Activated T-cell treated with anti-CD3 and anti-CD28 coated beads, Interleukin-2, amount 50 U/mL, for 4 hours (primary cell): ENCODE results near the gene OR10D3. TPM values are rescaled to one million over a fixed set of nuclear protein-coding genes. Genes with fewer than 3 reads are reported as not detected.

Source experiments
- ATAC-seq, 2 donors: fragments of 200-7000 bp; cut with Tn5 transposase; one replicate each; pipeline ENCODE4 v1.10.0; 2021
- DNase-seq: peaks from one replicate; pipeline ENCODE4 v3.0.0-alpha.2; 2020
- H3K27me3 Mint-ChIP-seq: one replicate; pipeline ENCODE4 v1.8.0; 2021; ENCODE audit warnings: low read depth, mixed read lengths
- H3K36me3 Mint-ChIP-seq: one replicate; pipeline ENCODE4 v1.8.0; 2022; ENCODE audit warnings: mixed read lengths; ENCODE audit not compliant: insufficient read depth
- H3K4me1 Mint-ChIP-seq: one replicate; pipeline ENCODE4 v1.8.0; 2021; ENCODE audit warnings: low read depth, mixed read lengths
- H3K4me3 Mint-ChIP-seq: one replicate; pipeline ENCODE4 v1.8.0; 2021; ENCODE audit warnings: mild to moderate bottlenecking, moderate library complexity, mixed read lengths
- H3K9me3 Mint-ChIP-seq: one replicate; pipeline ENCODE4 v1.8.0; 2021; ENCODE audit warnings: mixed read lengths
- total RNA-seq, 3 donors: library from RNA; stranded (reverse); gene quantifications; one replicate each; pipeline ENCODE4 v1.2.1, GENCODE V29; 2021

OR10D3 gene
- total RNA-seq, 3 donors from 2014 or later = not detected

DNA sequence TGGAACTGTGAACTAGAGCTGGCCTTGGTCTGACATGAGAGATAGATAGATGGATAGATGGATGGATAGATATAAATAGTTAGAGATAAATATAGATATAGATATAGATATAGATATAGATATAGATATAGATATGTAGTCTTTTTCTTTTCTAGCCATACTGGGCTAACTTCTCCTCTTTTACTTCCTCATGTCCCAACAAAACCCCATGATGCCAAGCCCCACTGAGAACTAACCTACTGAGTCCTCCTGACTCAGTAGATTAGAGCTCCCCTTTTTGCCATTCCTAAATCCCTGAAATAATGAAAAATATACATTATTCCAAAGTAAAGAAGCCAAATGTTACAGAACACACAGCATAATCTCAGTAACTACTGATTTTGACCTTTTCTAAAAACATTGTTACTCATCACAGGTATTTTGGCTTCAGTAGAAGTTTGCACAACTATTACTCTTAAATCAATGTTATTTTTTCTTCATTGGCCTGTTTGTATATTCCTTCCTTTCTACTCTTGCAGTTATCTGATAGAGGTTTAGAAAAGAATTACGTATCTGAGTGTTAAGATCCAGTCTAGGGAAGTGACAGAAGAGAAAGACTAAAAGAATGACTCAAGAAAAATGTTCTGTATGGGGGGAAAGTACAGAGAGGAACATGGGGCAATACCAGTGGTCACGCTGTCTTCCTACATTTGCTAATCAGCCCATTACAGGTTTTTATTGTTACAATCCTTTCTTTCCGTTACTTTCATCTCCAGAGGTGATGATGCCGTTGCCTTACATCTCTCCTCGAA lies 6.0 kb upstream of the OR10D3 start:
- DNase-seq (no peak), ATAC-seq (no peak)
- Mint-ChIP-seq H3K4me1 (no peaks in the 10 kb centered on the region), H3K4me3 (no peak overlapping the region), H3K27me3 (no peaks in the 10 kb centered on the region), H3K9me3 (no peaks in the 10 kb centered on the region), H3K36me3 (no peaks in the 10 kb centered on the region)

DNA sequence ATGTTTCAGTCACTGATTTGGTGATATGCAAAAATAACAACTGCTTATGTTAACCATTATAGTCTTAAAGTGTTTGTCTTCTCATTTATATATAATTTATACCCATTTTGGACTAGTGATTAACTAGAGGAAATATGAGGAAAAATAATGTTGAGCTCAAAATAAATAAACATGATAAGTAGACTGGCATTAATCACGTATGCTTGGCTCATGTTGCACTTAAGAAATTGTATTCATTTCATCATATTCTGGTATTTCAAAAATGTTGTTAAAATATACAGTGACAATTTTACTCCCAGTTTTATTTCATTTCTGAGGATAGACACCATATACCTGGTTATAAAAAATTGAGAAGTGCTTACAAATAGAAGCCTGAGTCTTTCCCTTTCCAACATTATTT lies 3.8 kb upstream of the OR10D3 start:
- ATAC-seq (no peak), DNase-seq (no peak)
- no peaks in the 10 kb centered on the region for H3K27me3 Mint-ChIP-seq
- H3K4me3 Mint-ChIP-seq = no peak overlapping the region
- H3K36me3 Mint-ChIP-seq = no peaks in the 10 kb centered on the region
- H3K4me1 Mint-ChIP-seq = no peaks in the 10 kb centered on the region
- H3K9me3 Mint-ChIP-seq = no peaks in the 10 kb centered on the region

DNA sequence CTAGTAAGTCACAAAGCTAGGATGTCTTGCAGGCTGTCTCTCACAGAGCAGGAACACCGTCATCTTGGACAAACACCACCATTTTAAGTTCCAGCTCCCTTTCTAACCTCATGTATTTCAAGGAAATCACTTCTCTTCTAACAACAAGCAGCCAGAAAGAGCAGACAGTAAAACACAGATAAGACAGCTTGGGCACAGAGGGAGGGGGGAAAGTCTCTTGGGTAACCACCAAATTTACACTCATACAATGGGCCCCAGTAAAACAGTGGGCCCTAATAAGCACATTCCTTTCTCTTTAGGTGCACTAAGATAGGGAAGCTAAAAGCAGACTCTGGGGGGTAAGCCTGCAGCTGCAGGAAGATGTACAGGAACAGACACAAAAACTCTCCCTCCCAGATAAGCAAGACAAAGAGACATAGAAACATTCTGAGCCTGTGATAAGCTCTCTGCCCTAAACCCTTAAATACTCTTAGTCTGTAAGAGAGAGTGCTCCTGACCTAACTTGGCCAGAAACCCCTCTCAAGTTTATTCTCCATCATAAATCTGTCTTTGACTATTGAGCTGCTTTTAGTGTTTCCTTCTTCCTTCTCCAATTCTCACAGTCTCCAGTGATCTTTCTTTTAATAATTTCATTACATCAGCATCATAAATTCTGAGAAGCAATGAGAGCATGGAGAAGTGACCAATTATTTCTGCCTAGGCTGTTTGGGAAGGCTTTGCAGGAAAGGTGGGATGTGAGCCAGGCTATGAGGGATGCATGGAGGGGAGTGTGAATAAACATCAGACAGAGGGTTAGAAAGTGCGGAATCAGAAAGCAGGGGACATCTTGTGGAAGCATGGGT lies 7.4 kb downstream of the OR10D3 start:
- H3K36me3 Mint-ChIP-seq = no peaks in the 10 kb centered on the region
- no peaks in the 10 kb centered on the region for H3K9me3 Mint-ChIP-seq
- peaks cover 12% of the 10 kb centered on the region for H3K27me3 Mint-ChIP-seq
- no peaks in the 10 kb centered on the region for H3K4me1 Mint-ChIP-seq
- H3K4me3 Mint-ChIP-seq = no peak overlapping the region
- no peak for ATAC-seq
- DNase-seq = no peak

DNA sequence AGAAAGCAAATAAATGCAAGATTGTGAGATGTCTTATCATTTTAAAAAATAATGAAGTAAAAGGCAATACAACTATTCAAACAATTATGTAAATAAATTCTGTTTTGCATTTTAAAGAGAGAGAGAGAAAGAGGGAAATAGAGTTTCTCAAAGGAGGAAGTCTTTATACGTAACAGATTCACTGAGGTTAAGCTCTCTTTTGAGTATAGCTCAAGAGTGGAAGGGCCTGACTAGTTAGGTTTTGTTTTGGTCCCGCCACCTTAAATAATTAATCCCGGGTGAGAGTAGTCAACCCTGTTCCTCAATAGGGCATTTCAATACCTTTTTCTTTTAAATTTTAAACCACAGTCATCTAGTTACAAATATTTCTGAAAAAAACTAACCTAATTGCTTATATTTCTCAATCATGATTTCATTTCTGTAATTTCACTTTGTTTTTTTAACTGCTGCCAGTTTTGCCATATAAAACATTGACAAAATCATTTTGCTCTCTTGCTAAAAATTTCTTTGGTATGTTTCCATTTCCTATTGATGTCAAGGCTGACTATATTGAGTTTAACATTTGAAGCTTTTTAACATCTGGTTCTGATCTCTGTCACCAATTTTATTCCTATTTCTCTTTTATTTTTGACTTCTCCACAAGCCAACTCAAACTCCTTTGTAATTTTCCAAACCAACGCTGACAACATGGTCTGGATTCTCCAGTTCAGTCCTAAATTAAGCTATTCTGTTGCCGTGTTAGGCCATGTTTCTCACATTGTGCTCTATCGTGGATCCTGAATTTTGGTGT lies 10.3 kb downstream of the OR10D3 start:
- DNase-seq (no peak), ATAC-seq (no peak)
- H3K4me1 Mint-ChIP-seq = no peaks in the 10 kb centered on the region
- peaks cover 12% of the 10 kb centered on the region for H3K27me3 Mint-ChIP-seq
- no peak overlapping the region for H3K4me3 Mint-ChIP-seq
- H3K36me3 Mint-ChIP-seq = no peaks in the 10 kb centered on the region
- no peaks in the 10 kb centered on the region for H3K9me3 Mint-ChIP-seq

- Mint-ChIP-seq H3K36me3 (no peaks in the 10 kb centered on the region), H3K4me3 (no peak overlapping the region), H3K9me3 (no peaks in the 10 kb centered on the region), H3K27me3 (peaks cover 9% of the 10 kb centered on the region), H3K4me1 (no peaks in the 10 kb centered on the region)
- ATAC-seq = no peak
- no peak for DNase-seq
Measured at GRCh38 chr11:124194293-124195188, 11.4 kb downstream of the OR10D3 start.

GRCh38 chr11:124195189-124195734 lies 12.1 kb downstream of the OR10D3 start:
- Mint-ChIP-seq H3K27me3 (peaks cover 9% of the 10 kb centered on the region), H3K9me3 (no peaks in the 10 kb centered on the region), H3K36me3 (no peaks in the 10 kb centered on the region), H3K4me3 (no peak overlapping the region), H3K4me1 (no peaks in the 10 kb centered on the region)
- DNase-seq (no peak), ATAC-seq (peak; percentile 62 to 71)

GRCh38 chr11:124197999-124198398 lies 14.9 kb downstream of the OR10D3 start:
- no peak for DNase-seq
- no peaks in the 10 kb centered on the region for H3K9me3 Mint-ChIP-seq
- H3K27me3 Mint-ChIP-seq = peaks cover 3% of the 10 kb centered on the region
- no peaks in the 10 kb centered on the region for H3K4me1 Mint-ChIP-seq
- ATAC-seq = no peak
- no peaks in the 10 kb centered on the region for H3K36me3 Mint-ChIP-seq
- no peak overlapping the region for H3K4me3 Mint-ChIP-seq

- DNase-seq (no peak), ATAC-seq (no peak)
- Mint-ChIP-seq H3K9me3 (no peaks in the 10 kb centered on the region), H3K36me3 (no peaks in the 10 kb centered on the region), H3K4me3 (no peak overlapping the region), H3K27me3 (peaks cover 3% of the 10 kb centered on the region), H3K4me1 (no peaks in the 10 kb centered on the region)
Measured at GRCh38 chr11:124198897-124199296, 15.8 kb downstream of the OR10D3 start.

- Mint-ChIP-seq H3K4me1 (no peaks in the 10 kb centered on the region), H3K36me3 (no peaks in the 10 kb centered on the region), H3K9me3 (no peaks in the 10 kb centered on the region), H3K4me3 (no peak overlapping the region), H3K27me3 (peaks cover 3% of the 10 kb centered on the region)
- ATAC-seq (no peak), DNase-seq (no peak)
Measured at GRCh38 chr11:124199702-124200101, 16.6 kb downstream of the OR10D3 start.

- Mint-ChIP-seq H3K4me1 (no peaks in the 10 kb centered on the region), H3K36me3 (no peaks in the 10 kb centered on the region), H3K27me3 (peaks cover under 1% of the 10 kb centered on the region), H3K4me3 (no peak overlapping the region), H3K9me3 (no peaks in the 10 kb centered on the region)
- ATAC-seq (no peak), DNase-seq (no peak)
Measured at GRCh38 chr11:124200671-124201070, 17.5 kb downstream of the OR10D3 start.

- ATAC-seq (no peak), DNase-seq (no peak)
- Mint-ChIP-seq H3K27me3 (peaks cover 4% of the 10 kb centered on the region), H3K4me1 (no peaks in the 10 kb centered on the region), H3K4me3 (no peak overlapping the region), H3K9me3 (no peaks in the 10 kb centered on the region), H3K36me3 (no peaks in the 10 kb centered on the region)
Measured at GRCh38 chr11:124202951-124203350, 19.8 kb downstream of the OR10D3 start.

DNA sequence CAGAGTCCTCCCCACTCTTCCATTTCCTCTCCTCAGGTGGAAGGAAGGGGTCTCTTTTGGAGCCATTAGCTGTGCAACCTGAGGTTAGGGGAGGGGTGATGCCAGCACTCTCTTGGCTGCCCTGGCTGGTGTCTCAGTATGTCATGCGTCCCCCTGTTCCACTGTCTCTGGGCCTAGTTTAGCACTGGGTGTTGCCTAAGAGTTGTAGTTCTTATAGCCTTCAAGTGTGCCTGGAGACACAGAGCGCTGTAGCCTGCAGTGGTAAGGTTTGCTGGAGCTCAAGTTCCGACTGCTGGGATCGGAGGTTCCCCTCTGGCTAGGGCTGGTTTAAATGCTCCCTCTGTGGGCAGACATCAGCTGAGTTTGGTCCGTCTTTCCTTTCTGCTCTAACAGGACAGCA lies 20.9 kb downstream of the OR10D3 start:
- H3K9me3 Mint-ChIP-seq = no peaks in the 10 kb centered on the region
- no peaks in the 10 kb centered on the region for H3K36me3 Mint-ChIP-seq
- no peak overlapping the region for H3K4me3 Mint-ChIP-seq
- H3K4me1 Mint-ChIP-seq = no peaks in the 10 kb centered on the region
- H3K27me3 Mint-ChIP-seq = peaks cover 4% of the 10 kb centered on the region
- DNase-seq (no peak), ATAC-seq (no peak)

DNA sequence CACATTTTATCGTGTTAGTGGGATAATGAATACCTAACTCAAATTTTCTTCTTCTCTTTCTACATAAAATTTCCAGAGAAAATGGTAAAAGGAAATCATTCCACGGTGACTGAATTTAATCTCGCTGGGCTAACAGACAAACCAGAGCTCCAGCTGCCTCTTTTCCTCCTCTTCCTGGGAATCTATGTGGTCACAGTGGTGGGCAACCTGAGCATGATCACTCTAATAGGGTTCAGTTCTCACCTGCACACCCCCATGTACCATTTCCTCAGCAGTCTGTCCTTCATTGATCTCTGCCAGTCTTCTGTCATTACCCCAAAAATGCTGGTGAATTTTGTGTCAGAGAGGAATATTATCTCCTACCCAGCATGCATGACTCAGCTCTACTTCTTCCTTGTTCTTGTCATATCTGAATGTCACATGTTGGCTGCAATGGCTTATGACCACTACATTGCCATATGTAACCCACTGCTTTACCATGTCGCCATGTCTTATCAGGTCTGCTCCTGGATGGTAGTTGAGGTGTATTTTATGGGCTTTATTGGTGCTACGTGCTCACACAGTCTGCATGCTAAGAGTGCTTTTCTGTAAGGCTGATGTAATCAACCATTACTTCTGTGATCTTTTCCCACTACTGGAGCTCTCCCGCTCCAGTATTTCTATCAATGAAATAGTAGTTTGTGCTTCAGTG lies 24.1 kb downstream of the OR10D3 start:
- DNase-seq = no peak
- ATAC-seq = no peak
- Mint-ChIP-seq H3K36me3 (no peaks in the 10 kb centered on the region), H3K27me3 (peaks cover 4% of the 10 kb centered on the region), H3K4me1 (no peaks in the 10 kb centered on the region), H3K4me3 (no peak overlapping the region), H3K9me3 (no peaks in the 10 kb centered on the region)
